Cardiac fibroblast (primary cell): ENCODE data around the gene ATP6V0C.
A peak's percentile ranks its signal among the peaks of the same experiment; 100 is the strongest.

ENCODE experiments used
- DNase-seq, 2 donors: peaks; one replicate each; pipeline versions ENCODE4 v3.0.0 to v3.0.0-alpha.2; 2010; ENCODE audit warnings: low read depth in 2 of 2
- H3K4me3 ChIP-seq, 2 donors: replicated peaks in 1 of 2; 1 replicate in 1 of 2; 2 replicates in 1 of 2; pipeline ENCODE4 v1.5.1; 2011; ENCODE audit warnings: low read depth in 2 of 2, low read length in 2 of 2, mild to moderate bottlenecking in 2 of 2, moderate library complexity in 1 of 2
- CTCF ChIP-seq: IDR thresholded peaks from one replicate; pipeline ENCODE4 v1.5.1; 2011; ENCODE audit warnings: low read depth, mild to moderate bottlenecking, low read length, inconsistent platforms

The ATP6V0C gene

GRCh38 chr16:2471653-2472487 is 41.9 kb upstream of the ATP6V0C start:
- TF ChIP-seq CTCF, result no peak
- no peak for DNase-seq
- no peak overlapping the region for H3K4me3 ChIP-seq

- DNase-seq, result no peak
- no peak for TF ChIP-seq CTCF
- H3K4me3 ChIP-seq, result no peak overlapping the region
These were observed 41.3 kb upstream of the ATP6V0C start for GRCh38 chr16:2472488-2472864.

- no peak for TF ChIP-seq CTCF
- H3K4me3 ChIP-seq, result no peak overlapping the region
These were observed 40.8 kb upstream of the ATP6V0C start for GRCh38 chr16:2472885-2473445.

GRCh38 chr16:2473446-2473926 is 40.3 kb upstream of the ATP6V0C start:
- H3K4me3 ChIP-seq, result peak overlapping the region in 1 of 2 donors; percentile 7
- no peak for DNase-seq
- no peak for TF ChIP-seq CTCF

More at GRCh38 chr16:2472885-2473445, 40.8 kb upstream of the ATP6V0C start:
- DNase-seq, result no peak

- DNase-seq, result peak; percentile 28 to 51
- TF ChIP-seq CTCF, result no peak
- H3K4me3 ChIP-seq, result peak overlapping the region; percentile 73 to 76
These were observed 39.5 kb upstream of the ATP6V0C start for GRCh38 chr16:2473999-2474876.

- DNase-seq, result peak; percentile 76 to 87
- TF ChIP-seq CTCF, result no peak
- peak within 1 kb of the TSS; percentile 73 to 76 for H3K4me3 ChIP-seq
These were observed 38.8 kb upstream of the ATP6V0C start, which contains the start of gene TBC1D24 for GRCh38 chr16:2474877-2475412. Gene TBC1D24, plus strand, starts transcription at chr16:2475127. Its CDS starts 21,022 bp downstream, at chr16:2496149.
